HCT116 (cell line): ENCODE measurements around the gene KLF16.

Source experiments
- POLR2A ChIP-seq: IDR thresholded peaks from 2 replicates; pipeline ENCODE4 v1.7.0; 2011; ENCODE audit warnings: borderline replicate concordance; ENCODE audit not compliant: insufficient read depth, insufficient read length; ENCODE audit errors: extremely low read depth
- POLR2AphosphoS5 ChIP-seq: IDR thresholded peaks from 2 replicates; pipeline ENCODE4 v1.6.1; 2011; ENCODE audit warnings: mild to moderate bottlenecking, low read depth, low read length, moderate library complexity
- YY1 ChIP-seq: IDR thresholded peaks from 2 replicates; pipeline ENCODE4 v1.6.1; 2011; ENCODE audit warnings: low read length, low read depth, moderate library complexity, mild to moderate bottlenecking; ENCODE audit not compliant: insufficient replicate concordance; ENCODE audit errors: extremely low read depth
- TF ChIP-seq, protein P1 (sequence below), 3 experiments: fragments of 200-600 bp in 1 of 3; sonication (generic) in 1 of 3; IDR thresholded peaks in 2 of 3; conservative IDR thresholded peaks in 1 of 3; 2 replicates each; pipeline ENCODE4 v1.5.1; 2012 to 2017; ENCODE audit warnings: low read depth in 2 of 3, low read length in 2 of 3, antibody characterized with exemption in 1 of 3, borderline replicate concordance in 1 of 3, control low read depth in 1 of 3, mild to moderate bottlenecking in 1 of 3, mixed read lengths in 1 of 3, mixed run types in 1 of 3, moderate library complexity in 1 of 3; ENCODE audit not compliant: insufficient read depth in 1 of 3

DNA sequence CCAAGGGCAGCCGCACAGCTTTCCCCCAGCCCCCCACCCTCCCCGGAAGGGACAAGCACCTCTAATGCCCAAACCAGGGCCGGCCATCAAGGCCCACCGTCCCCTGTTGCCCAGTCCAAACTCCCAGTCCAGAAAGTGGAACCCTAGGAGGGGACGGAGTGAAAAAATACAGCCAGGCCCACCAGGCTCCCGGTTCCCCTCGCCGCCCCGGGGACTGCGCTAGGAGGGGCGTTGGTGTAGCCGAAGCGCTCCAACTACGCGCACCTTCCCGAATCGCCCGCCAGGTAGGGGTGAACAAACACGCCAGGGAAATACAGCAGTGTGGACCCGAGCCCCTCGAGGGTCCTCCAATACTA lies 1.3 kb downstream of the KLF16 start:
- TF ChIP-seq, protein P1, sequence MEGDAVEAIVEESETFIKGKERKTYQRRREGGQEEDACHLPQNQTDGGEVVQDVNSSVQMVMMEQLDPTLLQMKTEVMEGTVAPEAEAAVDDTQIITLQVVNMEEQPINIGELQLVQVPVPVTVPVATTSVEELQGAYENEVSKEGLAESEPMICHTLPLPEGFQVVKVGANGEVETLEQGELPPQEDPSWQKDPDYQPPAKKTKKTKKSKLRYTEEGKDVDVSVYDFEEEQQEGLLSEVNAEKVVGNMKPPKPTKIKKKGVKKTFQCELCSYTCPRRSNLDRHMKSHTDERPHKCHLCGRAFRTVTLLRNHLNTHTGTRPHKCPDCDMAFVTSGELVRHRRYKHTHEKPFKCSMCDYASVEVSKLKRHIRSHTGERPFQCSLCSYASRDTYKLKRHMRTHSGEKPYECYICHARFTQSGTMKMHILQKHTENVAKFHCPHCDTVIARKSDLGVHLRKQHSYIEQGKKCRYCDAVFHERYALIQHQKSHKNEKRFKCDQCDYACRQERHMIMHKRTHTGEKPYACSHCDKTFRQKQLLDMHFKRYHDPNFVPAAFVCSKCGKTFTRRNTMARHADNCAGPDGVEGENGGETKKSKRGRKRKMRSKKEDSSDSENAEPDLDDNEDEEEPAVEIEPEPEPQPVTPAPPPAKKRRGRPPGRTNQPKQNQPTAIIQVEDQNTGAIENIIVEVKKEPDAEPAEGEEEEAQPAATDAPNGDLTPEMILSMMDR (IDR thresholded peaks at IDR 0.05 in 2 of 3, conservative IDR thresholded peaks at IDR 0.05 in 1 of 3; ENCODE audit: borderline replicate concordance in 1 of 3, insufficient read depth in 1 of 3, low read depth in 2 of 3, low read length in 2 of 3): no peak
- TF ChIP-seq POLR2A (no peak), POLR2AphosphoS5 (no peak), YY1 (no peak)
